A172 (cell line): ENCODE measurements around the gene NUDCD2. TPM values are rescaled to one million over a fixed set of nuclear protein-coding genes. Genes with fewer than 3 reads are reported as not detected.
A peak's percentile ranks its signal among the peaks of the same experiment; 100 is the strongest.

Experiments
- DNase-seq: peaks from one replicate; pipeline ENCODE4 v3.0.0-alpha.2; 2015; ENCODE audit warnings: low spot score
- total RNA-seq: library from RNA; depleted of rRNA; stranded (reverse); fragments of >200 nt; shearing (Covaris generic); gene quantifications from 2 replicates; pipeline ENCODE4 v1.2.3, GENCODE V29; 2014; rRNA removed

NUDCD2 gene
- 28.3 and 29.3 TPM in 2 replicates for total RNA-seq

GRCh38 chr5:163459819-163460561 lies at the start of gene NUDCD2:
Gene NUDCD2, minus strand, starts transcription at chr5:163460102. Its CDS starts 52 bp downstream, at chr5:163460050.
- DNase-seq, result peak; percentile 99

GRCh38 chr5:163509291-163509951 lies 49.5 kb upstream of the NUDCD2 start:
- peak; percentile 36 for DNase-seq

- DNase-seq, result no peak
These were observed 48.9 kb upstream of the NUDCD2 start for GRCh38 chr5:163508753-163509152.

GRCh38 chr5:163506726-163507125 lies 46.8 kb upstream of the NUDCD2 start:
- peak; percentile 36 for DNase-seq

- peak; percentile 6 for DNase-seq
These were observed 46.2 kb upstream of the NUDCD2 start for GRCh38 chr5:163506095-163506457.

GRCh38 chr5:163505368-163506094 lies 45.6 kb upstream of the NUDCD2 start, which contains the start of gene MAT2B:
Gene MAT2B, plus strand, starts transcription at chr5:163505619. Its CDS starts 68 bp downstream, at chr5:163505687.
- peak; percentile 88 for DNase-seq

GRCh38 chr5:163505049-163505367 lies 45.1 kb upstream of the NUDCD2 start:
- DNase-seq, result no peak

GRCh38 chr5:163504079-163504931 lies 44.4 kb upstream of the NUDCD2 start:
- DNase-seq, result peak; percentile 58

GRCh38 chr5:163503106-163504078 lies 43.5 kb upstream of the NUDCD2 start:
- peak; percentile 76 for DNase-seq

- DNase-seq, result no peak
These were observed 42.6 kb upstream of the NUDCD2 start for GRCh38 chr5:163502521-163502920.

GRCh38 chr5:163498886-163499285 lies 39.0 kb upstream of the NUDCD2 start:
- peak; percentile 81 for DNase-seq

- DNase-seq, result no peak
These were observed 37.4 kb upstream of the NUDCD2 start for GRCh38 chr5:163497315-163497714.

- peak; percentile 66 for DNase-seq
These were observed 36.4 kb upstream of the NUDCD2 start for GRCh38 chr5:163496286-163496685.

- no peak for DNase-seq
These were observed 29.8 kb upstream of the NUDCD2 start for GRCh38 chr5:163489745-163490075.

- peak; percentile 18 for DNase-seq
These were observed 29.3 kb upstream of the NUDCD2 start for GRCh38 chr5:163489055-163489744.

- no peak for DNase-seq
These were observed 19.0 kb upstream of the NUDCD2 start for GRCh38 chr5:163478982-163479271.

- peak; percentile 45 for DNase-seq
These were observed 18.5 kb upstream of the NUDCD2 start for GRCh38 chr5:163478126-163478981.

- no peak for DNase-seq
These were observed 15.5 kb upstream of the NUDCD2 start for GRCh38 chr5:163475411-163475810.

- peak; percentile 10 for DNase-seq
These were observed 13.8 kb upstream of the NUDCD2 start for GRCh38 chr5:163473635-163474243.
